GM18520 (cell line): ENCODE measurements around the gene TSPO.
"Not testable (repeated sequence)": the region's sequence is repeated elsewhere in the genome, so short reads cannot be mapped to it uniquely, and the experiment has no call there.

Experiments used
- ATAC-seq: cut with Tn5 transposase; IDR thresholded peaks from one replicate; pipeline ENCODE4 v1.9.1; 2021; ENCODE audit not compliant: unreplicated experiment

Gene TSPO

GRCh38 chr22:43151251-43152002, at the start of gene TSPO:
Gene TSPO (plus strand): TSS chr22:43151559. CDS start chr22:43159239, 7,680 bp downstream.
- no peak for ATAC-seq

DNA sequence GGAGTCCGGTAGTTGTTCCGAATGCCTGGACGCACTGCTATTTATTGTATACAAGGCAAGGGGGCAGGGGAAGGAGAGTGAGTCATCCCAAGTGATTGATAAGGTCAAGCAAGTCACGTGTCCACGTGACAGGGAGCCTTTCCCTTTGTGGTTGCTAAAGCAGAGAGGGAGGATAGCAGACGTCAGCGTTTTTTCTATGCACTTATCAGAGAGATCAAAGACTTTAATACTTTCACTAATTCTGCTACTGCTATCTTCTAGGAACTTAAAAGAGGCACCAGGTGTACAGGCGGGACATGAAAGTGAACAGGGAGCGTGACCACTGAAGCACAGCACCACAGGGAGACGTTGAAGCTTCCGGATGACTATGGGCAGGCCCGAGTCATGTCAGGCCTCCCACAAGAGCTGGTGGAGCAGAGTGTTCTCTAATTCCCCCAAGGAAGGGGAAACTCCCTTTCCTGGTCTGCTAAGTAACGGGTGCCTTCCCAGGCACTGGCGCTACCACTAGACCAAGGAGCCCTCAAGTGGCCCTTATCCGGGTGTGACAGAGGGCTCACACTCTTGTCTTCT, 47.2 kb upstream of the TSPO start:
- not testable (repeated sequence) for ATAC-seq

DNA sequence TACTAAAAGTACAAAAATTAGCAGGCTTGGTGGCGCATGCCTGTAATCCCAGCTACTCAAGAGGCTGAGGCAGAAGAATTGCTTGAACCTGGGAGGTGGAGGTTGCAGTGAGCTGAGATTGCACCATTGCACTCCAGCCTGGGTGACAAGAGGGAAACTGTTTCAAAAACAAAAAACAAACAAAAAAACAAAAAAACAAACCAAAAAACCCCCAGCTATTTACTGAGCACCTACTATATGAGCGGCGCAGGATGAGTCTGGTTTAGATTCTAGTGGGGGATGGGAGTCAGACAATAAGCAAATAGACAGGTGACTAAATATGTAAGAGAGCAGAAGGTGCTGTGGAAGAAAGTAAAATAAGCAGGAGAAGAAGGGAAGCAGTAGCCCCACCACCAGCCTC, 46.4 kb upstream of the TSPO start:
- not testable (repeated sequence) for ATAC-seq

- no peak for ATAC-seq
Measured at GRCh38 chr22:43106302-43106701, 45.1 kb upstream of the TSPO start.

DNA sequence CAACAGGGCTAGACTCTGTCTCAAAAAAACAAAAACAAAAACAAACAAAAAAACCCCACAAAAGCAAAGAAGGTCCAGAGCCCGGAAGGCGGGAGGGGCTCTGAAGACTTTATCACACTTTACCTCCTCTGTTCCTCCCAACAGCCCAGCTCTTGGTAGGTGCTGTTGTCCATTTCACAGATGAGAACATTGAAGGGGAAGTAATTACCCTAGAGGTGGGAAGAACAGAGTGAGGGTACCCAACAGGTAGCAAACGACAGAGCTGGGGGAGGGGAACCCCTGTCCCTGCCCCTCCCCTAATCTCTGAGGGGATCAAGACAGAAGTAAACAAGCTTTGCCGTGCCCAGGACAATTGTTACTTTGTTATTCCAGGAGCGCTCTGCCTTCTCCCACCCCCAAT, 41.8 kb upstream of the TSPO start:
- no peak for ATAC-seq

DNA sequence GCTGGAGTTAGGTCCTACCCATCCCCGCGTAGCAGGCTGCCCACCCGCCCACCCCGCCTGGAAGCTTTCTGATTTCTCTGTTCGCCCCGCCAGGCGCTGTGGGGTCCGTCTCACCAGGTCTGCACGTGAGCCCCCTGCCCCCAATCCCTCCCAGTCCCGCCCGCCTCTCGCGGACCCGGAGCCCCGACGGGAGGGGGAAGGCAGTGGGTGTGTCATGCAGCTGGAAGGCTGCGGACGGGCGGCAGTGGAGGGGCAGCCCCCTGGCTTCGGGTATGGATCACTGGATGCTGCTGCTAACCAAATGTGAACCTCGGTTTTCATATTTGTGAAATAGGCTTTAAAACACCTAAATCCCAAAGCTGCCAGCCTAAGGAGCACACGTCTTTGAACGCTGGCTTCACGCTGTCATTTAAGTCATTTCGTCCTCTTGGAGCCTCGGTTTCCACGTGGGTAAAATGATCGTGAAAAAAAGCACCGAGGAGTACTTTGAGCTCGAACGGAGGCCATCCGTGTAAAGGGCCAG, 41.4 kb upstream of the TSPO start:
- ATAC-seq = no peak

GRCh38 chr22:43110444-43110926, 40.9 kb upstream of the TSPO start, which contains the start of gene BIK:
Gene BIK (plus strand): TSS chr22:43110750. CDS start chr22:43124023, 13,273 bp downstream.
- ATAC-seq = no peak

- no peak for ATAC-seq
Measured at GRCh38 chr22:43110927-43111623, 40.3 kb upstream of the TSPO start.

DNA sequence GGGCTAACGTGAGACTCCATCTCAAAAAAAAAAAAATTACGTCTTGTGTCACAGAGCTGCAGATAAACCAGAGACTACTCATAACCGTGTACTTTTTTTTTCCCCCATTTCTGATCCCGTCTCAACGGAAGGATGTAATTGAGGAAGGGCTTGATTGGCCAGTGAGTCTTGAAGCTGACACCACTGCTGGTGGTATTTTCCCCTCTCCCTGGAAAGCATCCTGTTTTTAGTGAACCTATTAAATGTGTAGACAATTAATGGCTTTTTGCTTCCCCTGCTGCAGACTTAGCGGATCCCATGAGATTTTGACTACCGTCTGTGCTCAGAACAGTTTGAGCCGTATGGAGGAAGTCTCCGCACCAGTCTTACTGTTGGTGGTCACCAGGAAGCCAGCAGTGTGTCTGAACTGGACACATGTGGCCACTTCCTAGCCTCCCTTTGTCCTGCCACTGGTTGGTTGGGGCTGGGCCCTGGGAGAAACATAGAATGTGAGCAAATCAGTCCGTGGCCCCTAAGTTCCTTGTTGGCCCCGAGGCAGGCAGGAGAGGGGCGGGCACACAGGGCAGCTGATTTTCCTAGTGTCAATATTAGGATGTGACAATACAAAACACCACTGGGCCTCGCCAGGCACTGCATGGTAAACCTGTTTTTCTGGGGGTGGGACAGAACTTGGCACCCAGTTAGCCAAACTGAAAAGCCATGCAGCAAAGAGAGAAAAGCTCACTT, 37.7 kb upstream of the TSPO start:
- ATAC-seq = no peak

GRCh38 chr22:43114958-43115357, 36.4 kb upstream of the TSPO start:
- ATAC-seq = no peak

DNA sequence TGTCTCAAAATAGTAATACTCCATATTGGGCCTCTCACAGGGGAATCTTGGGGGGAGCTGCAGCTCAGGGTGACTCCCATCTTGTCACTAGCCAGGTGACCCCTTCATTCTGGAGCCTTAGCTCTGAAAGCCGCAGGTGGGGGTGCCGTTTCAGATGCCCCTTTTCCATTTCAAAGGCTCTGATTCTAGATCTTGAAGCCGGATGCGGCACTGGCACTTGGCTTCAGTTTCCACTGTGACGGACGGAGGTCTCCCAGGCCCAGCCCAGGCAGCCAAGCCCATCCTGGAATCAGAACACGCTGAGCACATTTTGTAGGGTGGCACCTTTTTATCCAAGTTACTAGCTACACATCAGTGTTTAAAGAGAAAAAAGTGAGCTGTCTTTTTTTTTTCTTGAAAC, 34.4 kb upstream of the TSPO start:
- no peak for ATAC-seq

DNA sequence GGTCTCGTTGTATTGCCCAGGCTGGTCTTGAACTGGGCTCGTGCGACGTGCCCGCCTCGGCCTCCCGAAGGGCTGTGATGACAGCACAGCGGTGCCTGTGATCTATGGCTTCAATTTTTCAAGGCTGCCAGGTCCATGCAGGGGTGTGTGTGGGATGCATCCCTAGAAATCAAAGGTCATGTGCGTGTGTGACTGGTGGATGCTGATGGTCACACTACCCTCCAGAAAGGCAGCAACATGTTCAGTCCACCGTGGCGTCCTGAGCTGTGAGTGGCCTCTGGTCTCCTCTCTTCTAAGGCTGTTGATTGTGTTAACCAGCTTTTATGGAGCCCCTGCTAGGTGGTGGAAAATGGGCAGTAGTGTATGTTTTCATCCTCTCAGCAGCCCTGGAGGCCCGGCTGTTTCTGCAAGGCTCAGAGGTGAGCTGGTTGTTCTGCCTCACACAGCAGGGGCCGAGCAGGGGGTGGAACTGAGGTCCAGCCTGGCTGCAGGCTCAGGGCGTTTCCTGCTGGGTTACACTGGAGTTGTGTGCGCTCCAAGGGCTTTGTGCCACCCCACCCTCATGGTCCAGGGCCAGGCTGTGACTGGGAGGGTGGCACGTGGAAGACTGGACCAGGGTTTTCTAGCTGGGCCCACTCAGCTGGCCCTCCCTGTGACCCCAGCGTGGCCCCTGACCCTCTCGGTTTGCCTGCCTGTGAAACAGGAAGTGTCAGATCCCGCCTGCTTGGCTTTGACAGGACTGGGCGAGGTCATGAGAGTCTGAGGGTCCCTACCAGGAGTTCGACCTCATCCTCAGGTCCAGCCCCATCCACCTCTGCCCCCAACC, 33.1 kb upstream of the TSPO start:
- no peak for ATAC-seq

DNA sequence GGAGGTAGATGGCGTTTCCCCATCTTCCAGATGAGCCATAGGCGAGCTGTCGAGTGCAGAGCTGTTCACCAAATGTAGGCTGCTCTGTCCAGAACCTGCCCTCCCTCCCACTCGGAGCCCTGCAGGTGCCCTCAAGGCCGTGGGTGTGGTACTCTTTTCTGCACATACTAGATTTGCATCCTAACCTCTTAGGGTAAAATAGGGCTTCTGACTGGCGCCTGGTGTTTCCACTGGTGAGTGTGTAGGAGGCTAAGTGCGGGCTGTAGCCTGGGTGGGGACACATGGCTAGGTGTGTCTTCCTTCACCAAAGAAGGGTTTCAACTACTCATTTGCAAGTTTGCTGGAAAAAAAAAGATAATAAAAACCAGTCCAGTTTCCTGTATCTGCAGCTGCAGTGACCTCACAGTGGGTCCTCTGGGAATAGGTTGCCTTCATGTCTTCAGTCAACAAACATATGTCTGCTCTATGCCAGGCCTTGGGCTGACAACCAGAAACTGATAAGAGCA, 32.4 kb upstream of the TSPO start:
- ATAC-seq = peak; percentile 55

GRCh38 chr22:43126501-43127165, 24.7 kb upstream of the TSPO start:
- no peak for ATAC-seq

DNA sequence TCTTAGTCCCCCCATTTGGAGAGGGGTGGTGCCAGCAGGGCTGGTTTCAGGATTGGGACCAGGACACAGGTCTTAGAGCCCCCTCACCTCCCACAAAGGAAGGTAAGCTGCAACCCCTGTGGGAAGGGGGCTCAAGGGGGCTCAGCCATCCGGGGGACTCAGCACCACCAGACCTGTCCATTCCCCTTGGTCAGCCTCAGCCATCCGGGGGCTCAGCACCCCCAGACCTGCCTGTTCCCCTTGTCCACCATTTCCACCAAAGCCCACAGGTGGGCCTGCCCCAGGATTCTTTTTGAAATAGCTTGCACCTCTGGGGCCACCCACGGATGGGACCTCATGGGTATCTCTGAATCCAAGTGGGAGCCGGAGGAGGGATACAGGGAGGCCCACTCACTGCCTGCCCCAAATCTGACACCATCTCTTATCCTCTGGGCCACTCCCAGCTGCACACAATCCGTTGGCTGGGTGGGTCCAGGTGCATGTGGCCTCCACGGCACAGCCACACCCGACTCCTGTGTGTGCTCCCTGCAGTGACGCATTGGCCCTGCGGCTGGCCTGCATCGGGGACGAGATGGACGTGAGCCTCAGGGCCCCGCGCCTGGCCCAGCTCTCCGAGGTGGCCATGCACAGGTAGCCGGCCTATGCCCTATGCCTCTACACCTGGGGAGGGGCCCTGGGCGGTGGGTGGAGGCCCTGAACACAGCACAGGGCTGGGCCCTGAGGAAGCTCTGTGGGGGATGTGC, 24.0 kb upstream of the TSPO start:
- no peak for ATAC-seq

GRCh38 chr22:43128116-43128515, 23.2 kb upstream of the TSPO start:
- no peak for ATAC-seq

- ATAC-seq = no peak
Measured at GRCh38 chr22:43128928-43129424, 22.4 kb upstream of the TSPO start.
